HG02588 (cell line): Measurements from ENCODE around the gene KLHL20.

Experiments
- ATAC-seq: cut with Tn5 transposase; IDR thresholded peaks from one replicate; pipeline ENCODE4 v1.9.1; 2021; ENCODE audit warnings: mild to moderate bottlenecking, moderate library complexity; ENCODE audit not compliant: unreplicated experiment

KLHL20 gene

DNA sequence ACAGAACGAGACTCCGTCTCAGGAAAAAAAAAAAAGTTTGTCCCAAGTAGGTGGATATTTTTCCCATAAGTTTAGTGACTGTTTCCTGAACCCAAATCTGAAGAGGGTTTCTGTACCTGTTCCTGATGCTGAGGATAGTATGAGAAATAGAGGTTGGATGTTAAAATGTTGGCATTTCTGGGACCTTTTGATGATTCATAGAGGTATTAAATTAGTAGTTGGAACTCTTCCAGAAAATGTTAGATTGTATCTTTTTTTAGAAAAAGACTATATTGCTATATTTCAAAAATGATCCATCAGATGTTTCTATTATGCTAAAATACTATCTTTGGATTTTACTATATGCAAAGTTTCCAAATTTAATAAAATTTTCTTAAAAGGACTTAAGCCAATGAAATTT is 112.8 kb downstream of the KLHL20 start:
- no peak for ATAC-seq

DNA sequence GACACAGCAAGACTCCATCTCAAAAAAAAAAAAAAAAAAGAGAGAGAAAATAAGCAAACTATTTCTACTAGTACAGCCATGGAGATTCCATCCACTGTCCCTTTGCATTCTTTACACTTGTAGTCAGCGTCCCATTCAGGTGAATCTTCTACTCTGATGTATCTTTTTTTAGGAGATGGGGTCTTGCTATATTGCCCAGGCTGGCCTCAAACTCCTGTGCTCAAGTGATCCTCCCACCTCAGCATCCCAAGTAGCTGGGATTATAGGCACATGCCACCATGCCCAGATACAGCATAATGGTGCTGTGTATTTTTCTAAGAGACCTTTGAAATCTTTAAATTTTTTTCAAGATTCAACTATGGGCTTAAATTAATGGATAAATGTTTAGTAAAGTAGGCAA is 118.0 kb downstream of the KLHL20 start:
- ATAC-seq: no peak
